ENCODE measurements around the gene SLC25A43.

- TF ChIP-seq CTCF (IDR thresholded peaks at IDR 0.05) (no peak), POLR2A (IDR thresholded peaks at IDR 0.05) (no peak)
These were observed 87.6 kb downstream of the SLC25A43 start for GRCh38 chrX:119486745-119487144.
